ENCODE data around the gene CDH4. TPM values are rescaled to one million over a fixed set of nuclear protein-coding genes. Genes with fewer than 3 reads are reported as not detected.

CDH4 gene
- total and polyA plus RNA-seq, 8 donors = under 0.01 to 2.2 (median 0.11) TPM; not detected in 2

DNA sequence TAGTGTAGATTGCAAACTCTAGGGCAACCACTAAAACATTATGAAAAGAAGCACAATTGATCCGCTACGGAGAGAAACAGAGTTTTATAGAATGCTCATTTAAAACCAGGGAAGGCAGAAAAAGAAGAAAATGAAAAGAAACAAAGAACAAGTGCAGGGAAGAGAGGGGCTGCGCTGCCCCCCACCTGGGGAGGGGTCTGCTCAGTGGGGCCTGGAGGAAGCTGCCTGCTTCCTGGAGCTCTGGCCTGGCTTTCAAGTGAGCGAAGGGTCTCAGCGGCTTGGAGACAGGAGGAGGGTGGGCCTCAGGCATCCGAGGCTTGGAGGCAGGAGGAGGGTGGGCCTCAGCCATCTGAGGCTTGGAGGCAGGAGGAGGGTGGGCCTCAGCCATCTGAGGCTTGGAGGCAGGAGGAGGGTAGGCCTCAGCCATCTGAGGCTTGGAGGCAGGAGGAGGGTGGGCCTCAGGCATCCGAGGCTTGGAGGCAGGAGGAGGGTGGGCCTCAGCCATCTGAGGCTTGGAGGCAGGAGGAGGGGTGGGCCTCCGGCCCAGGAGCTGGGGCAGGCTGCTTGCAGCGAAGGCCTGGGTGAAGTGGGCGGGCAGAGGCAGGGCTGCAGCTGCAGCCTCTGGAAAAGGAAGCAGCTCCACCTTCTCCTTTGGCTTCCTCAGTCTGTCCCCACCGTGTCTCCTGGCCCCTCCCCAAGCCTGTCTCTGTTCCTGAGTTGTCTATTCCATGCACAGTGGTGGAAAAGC is 407.4 kb downstream of the CDH4 start:
- H3K36me3 ChIP-seq = no peaks in the 10 kb centered on the region
- H3K4me3 ChIP-seq = no peak overlapping the region
- H3K9me3 ChIP-seq = peaks cover 0 to 4% (median 0%) of the 10 kb centered on the region in 4 donors
- H3K4me1 ChIP-seq = no peaks in the 10 kb centered on the region
- DNase-seq = peak in 1 of 2 donors; percentile 48
- no peak overlapping the region for H3K27ac ChIP-seq
- H3K27me3 ChIP-seq = peaks cover 0 to 39% (median 0%) of the 10 kb centered on the region in 3 donors
- intact Hi-C loops (cut with DNase I; ENCODE audit: low total_unique reads) = no loop called here
- TF ChIP-seq POLR2AphosphoS5 (IDR thresholded peaks at IDR 0.05) (no peak), EP300 (IDR thresholded peaks at IDR 0.05) (no peak)
- WGBS, 5 donors = 51 to 59% (median 52%) methylated on average over 10 to 11 of the region's 11 CpGs

DNA sequence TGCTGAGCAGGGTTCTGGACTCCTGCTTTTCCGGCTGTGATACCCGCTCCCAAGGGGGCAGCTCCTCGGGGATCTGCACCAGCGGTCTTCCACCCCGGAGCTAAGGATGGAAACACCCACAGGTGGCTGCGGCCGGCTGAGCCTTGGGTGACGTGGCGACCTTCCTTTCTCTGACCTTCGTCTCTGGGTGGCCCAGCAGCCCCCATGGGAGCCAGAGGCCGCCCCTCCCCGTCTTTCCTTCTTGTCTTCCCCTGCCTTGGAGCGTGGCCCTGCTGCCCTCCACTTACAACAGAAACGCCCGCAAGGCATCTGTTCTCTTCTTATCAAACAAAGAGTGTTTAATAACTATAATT is 407.9 kb downstream of the CDH4 start:
- TF ChIP-seq, protein P1, sequence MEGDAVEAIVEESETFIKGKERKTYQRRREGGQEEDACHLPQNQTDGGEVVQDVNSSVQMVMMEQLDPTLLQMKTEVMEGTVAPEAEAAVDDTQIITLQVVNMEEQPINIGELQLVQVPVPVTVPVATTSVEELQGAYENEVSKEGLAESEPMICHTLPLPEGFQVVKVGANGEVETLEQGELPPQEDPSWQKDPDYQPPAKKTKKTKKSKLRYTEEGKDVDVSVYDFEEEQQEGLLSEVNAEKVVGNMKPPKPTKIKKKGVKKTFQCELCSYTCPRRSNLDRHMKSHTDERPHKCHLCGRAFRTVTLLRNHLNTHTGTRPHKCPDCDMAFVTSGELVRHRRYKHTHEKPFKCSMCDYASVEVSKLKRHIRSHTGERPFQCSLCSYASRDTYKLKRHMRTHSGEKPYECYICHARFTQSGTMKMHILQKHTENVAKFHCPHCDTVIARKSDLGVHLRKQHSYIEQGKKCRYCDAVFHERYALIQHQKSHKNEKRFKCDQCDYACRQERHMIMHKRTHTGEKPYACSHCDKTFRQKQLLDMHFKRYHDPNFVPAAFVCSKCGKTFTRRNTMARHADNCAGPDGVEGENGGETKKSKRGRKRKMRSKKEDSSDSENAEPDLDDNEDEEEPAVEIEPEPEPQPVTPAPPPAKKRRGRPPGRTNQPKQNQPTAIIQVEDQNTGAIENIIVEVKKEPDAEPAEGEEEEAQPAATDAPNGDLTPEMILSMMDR (IDR thresholded peaks at IDR 0.05) = no peak
- TF ChIP-seq EP300 (IDR thresholded peaks at IDR 0.05) (no peak), POLR2AphosphoS5 (IDR thresholded peaks at IDR 0.05) (no peak), POLR2A (IDR thresholded peaks at IDR 0.05) (no peak)
- Histone ChIP-seq H3K4me3 (no peak overlapping the region), H3K27ac (no peak overlapping the region), H3K27me3 (peaks cover 0 to 35% (median 0%) of the 10 kb centered on the region in 3 donors), H3K36me3 (no peaks in the 10 kb centered on the region), H3K9me3 (no peaks in the 10 kb centered on the region), H3K4me1 (no peaks in the 10 kb centered on the region)
- intact Hi-C loops (cut with DNase I; ENCODE audit: low total_unique reads) = no loop called here
- 65 to 76% (median 68%) methylated on average over 8 to 15 of the region's 15 CpGs for WGBS, 5 donors
- DNase-seq = no peak

DNA sequence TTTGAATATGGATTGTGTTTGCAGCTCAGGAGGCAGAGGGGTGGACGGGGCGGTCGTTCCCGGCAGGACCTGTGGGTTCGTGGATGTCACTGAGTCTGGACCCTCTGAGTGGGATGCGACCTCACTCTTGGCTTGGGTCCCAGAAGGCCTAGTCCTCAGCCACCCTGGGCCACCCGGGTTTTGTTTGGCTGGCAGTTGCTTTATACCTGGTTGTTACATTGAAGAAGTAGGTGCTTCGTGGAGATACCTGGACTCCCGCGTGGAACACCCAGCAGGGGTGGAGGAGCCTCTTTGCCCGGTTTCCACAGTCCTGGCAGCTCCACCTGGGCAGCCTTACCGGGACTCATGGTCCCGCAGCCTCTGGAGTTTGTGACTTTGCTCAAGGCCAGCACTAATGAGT is 408.5 kb downstream of the CDH4 start:
- Histone ChIP-seq H3K27ac (no peak overlapping the region), H3K4me1 (no peaks in the 10 kb centered on the region), H3K4me3 (no peak overlapping the region), H3K36me3 (no peaks in the 10 kb centered on the region), H3K27me3 (peaks cover 0 to 37% (median 0%) of the 10 kb centered on the region in 3 donors), H3K9me3 (no peaks in the 10 kb centered on the region)
- WGBS, 5 donors = 65 to 89% (median 78%) methylated on average over 12 to 13 of the region's 13 CpGs
- intact Hi-C loops (cut with DNase I; ENCODE audit: low total_unique reads) = no loop called here
- DNase-seq = no peak
- no peak for TF ChIP-seq EP300 (IDR thresholded peaks at IDR 0.05)
- TF ChIP-seq, protein P1 (IDR thresholded peaks at IDR 0.05) = no peak
- TF ChIP-seq POLR2AphosphoS5 (IDR thresholded peaks at IDR 0.05) = no peak
- no peak for TF ChIP-seq POLR2A (IDR thresholded peaks at IDR 0.05)

DNA sequence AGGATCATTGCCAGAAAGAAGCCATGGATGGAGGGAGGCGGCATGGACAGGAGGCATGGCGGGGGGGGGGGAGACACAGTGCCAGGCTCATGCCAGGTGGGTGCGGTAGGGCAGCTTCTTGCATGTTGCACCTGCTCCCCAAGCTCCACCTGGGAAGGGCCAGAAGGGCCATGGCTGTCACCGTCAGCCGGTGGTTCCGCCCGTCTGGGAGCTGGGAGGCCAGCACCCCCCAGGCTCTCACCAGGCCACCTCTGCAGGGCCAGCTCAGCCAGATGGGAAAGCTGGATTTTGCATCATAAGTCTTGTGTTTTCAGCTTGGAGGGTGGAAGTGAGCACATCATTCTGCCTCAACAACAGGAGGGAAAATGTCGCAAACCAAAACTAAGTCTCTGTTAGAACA is 409.0 kb downstream of the CDH4 start:
- 86 to 93% (median 90%) methylated on average over 7 to 8 of the region's 8 CpGs for WGBS, 5 donors
- Histone ChIP-seq H3K27ac (no peak overlapping the region), H3K9me3 (no peaks in the 10 kb centered on the region), H3K36me3 (no peaks in the 10 kb centered on the region), H3K4me1 (no peaks in the 10 kb centered on the region), H3K4me3 (no peak overlapping the region), H3K27me3 (peaks cover 0 to 37% (median 0%) of the 10 kb centered on the region in 3 donors)
- TF ChIP-seq, protein P1 (IDR thresholded peaks at IDR 0.05) = no peak
- TF ChIP-seq POLR2A (IDR thresholded peaks at IDR 0.05) (no peak), EP300 (IDR thresholded peaks at IDR 0.05) (no peak), POLR2AphosphoS5 (IDR thresholded peaks at IDR 0.05) (no peak)
- DNase-seq = no peak
- intact Hi-C loops (cut with DNase I; ENCODE audit: low total_unique reads) = no loop called here

DNA sequence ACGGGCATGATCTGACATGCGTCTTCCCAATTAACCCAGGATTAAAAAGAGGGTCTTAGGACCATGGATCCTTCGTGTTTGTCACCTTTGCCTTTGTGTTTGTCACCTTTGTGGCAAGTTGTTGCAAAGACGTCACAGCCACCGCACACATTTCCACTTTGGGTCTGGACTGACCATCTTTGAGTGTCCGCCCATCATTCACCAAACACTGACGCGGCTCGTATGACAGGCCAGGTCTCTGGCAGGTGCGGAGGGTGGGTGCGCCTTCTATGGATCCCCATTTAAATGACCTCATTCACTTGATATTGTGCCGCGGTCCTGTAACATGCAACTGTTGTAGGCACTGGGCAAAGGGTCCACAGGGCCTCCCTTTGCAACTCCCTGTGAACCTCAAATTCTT is 409.5 kb downstream of the CDH4 start:
- TF ChIP-seq EP300 (IDR thresholded peaks at IDR 0.05) = no peak
- TF ChIP-seq, protein P1 (IDR thresholded peaks at IDR 0.05) = no peak
- TF ChIP-seq POLR2AphosphoS5 (IDR thresholded peaks at IDR 0.05) = no peak
- no peak for TF ChIP-seq POLR2A (IDR thresholded peaks at IDR 0.05)
- no peak for DNase-seq

More for the DNA sequence above, 409.5 kb downstream of the CDH4 start:
- no peak overlapping the region for H3K4me3 ChIP-seq
- H3K9me3 ChIP-seq = no peaks in the 10 kb centered on the region
- H3K36me3 ChIP-seq = no peaks in the 10 kb centered on the region
- 70 to 92% (median 85%) methylated on average over 13 of the region's 13 CpGs for WGBS, 5 donors
- no peaks in the 10 kb centered on the region for H3K4me1 ChIP-seq
- peaks cover 0 to 34% (median 0%) of the 10 kb centered on the region in 3 donors for H3K27me3 ChIP-seq
- intact Hi-C loops (cut with DNase I; ENCODE audit: low total_unique reads) = no loop called here
- H3K27ac ChIP-seq = no peak overlapping the region
